Adrenal gland (tissue), 5 donors: ENCODE data around the gene UVRAG.

Experiments used
- CTCF ChIP-seq, 6 experiments: fragments of 450-650 bp in 4 of 6; fragments of 200-600 bp in 2 of 6; sonication (generic) in 1 of 6; IDR thresholded peaks; 1 replicate in 5 of 6; 2 replicates in 1 of 6; pipeline versions ENCODE4 v1.5.1 to v1.8.0; 2016 to 2021; ENCODE audit warnings: antibody characterized with exemption in 6 of 6, mild to moderate bottlenecking in 2 of 6, moderate library complexity in 1 of 6
- POLR2A ChIP-seq, 2 donors: fragments of 450-650 bp; IDR thresholded peaks; one replicate each; pipeline ENCODE4 v1.6.1; 2017; ENCODE audit warnings: antibody characterized with exemption in 2 of 2, mild to moderate bottlenecking in 2 of 2, moderate library complexity in 1 of 2
- donor health status: DM: no; HTN: no; CAD: no.

- TF ChIP-seq CTCF (IDR thresholded peaks at IDR 0.05) (no peak), POLR2A (IDR thresholded peaks at IDR 0.05) (no peak)
Measured at GRCh38 chr11:75902631-75903030, 87.6 kb downstream of the UVRAG start.
